ENCODE data around the gene TGM5.
A peak's percentile ranks its signal among the peaks of the same experiment; 100 is the strongest.
"Not testable (repeated sequence)": the region's sequence is repeated elsewhere in the genome, so short reads cannot be mapped to it uniquely, and the experiment has no call there.

TGM5 gene

GRCh38 chr15:43276563-43277200, 10.0 kb upstream of the TGM5 start:
- DNase-seq (ENCODE audit: low spot score): no peak

- no peak for DNase-seq (ENCODE audit: low spot score)
Measured at GRCh38 chr15:43275740-43276562, 9.2 kb upstream of the TGM5 start.

- no peak for DNase-seq (ENCODE audit: low spot score)
Measured at GRCh38 chr15:43274136-43274535, 7.4 kb upstream of the TGM5 start.

- DNase-seq (ENCODE audit: low spot score): no peak
Measured at GRCh38 chr15:43273243-43273642, 6.5 kb upstream of the TGM5 start.

- not testable (repeated sequence) for DNase-seq (ENCODE audit: low spot score)
Measured at GRCh38 chr15:43271908-43272307, 5.2 kb upstream of the TGM5 start.

GRCh38 chr15:43270676-43271306, 4.1 kb upstream of the TGM5 start:
- DNase-seq (ENCODE audit: low spot score): no peak

- no peak for DNase-seq (ENCODE audit: low spot score)
Measured at GRCh38 chr15:43270113-43270665, 3.5 kb upstream of the TGM5 start.

GRCh38 chr15:43268111-43269105, 1.7 kb upstream of the TGM5 start:
- no peak for DNase-seq (ENCODE audit: low spot score)

- no peak for DNase-seq (ENCODE audit: low spot score)
Measured at GRCh38 chr15:43267439-43267838, 711 bp upstream of the TGM5 start.

GRCh38 chr15:43266386-43266785, 342 bp downstream of the TGM5 start:
- DNase-seq (ENCODE audit: low spot score): no peak

GRCh38 chr15:43260011-43260615, 6.6 kb downstream of the TGM5 start:
- no peak for DNase-seq (ENCODE audit: low spot score)

GRCh38 chr15:43258781-43259180, 7.9 kb downstream of the TGM5 start:
- no peak for DNase-seq (ENCODE audit: low spot score)

- DNase-seq (ENCODE audit: low spot score): no peak
Measured at GRCh38 chr15:43256341-43256740, 10.4 kb downstream of the TGM5 start.

- DNase-seq (ENCODE audit: low spot score): peak; percentile 12
Measured at GRCh38 chr15:43255376-43255775, 11.4 kb downstream of the TGM5 start.

GRCh38 chr15:43253431-43254403, 13.0 kb downstream of the TGM5 start:
- DNase-seq (ENCODE audit: low spot score): peak; percentile 14

GRCh38 chr15:43251871-43252250, 14.9 kb downstream of the TGM5 start:
- no peak for DNase-seq (ENCODE audit: low spot score)

- no peak for DNase-seq (ENCODE audit: low spot score)
Measured at GRCh38 chr15:43251185-43251870, 15.4 kb downstream of the TGM5 start.

- DNase-seq (ENCODE audit: low spot score): no peak
Measured at GRCh38 chr15:43250785-43251184, 15.9 kb downstream of the TGM5 start.

GRCh38 chr15:43249699-43250203, 17.0 kb downstream of the TGM5 start:
- DNase-seq (ENCODE audit: low spot score): no peak

All from cerebellar cortex (tissue), 1 donor.